NCI-H1092 treated with DMSO at 0.1 percent for 48 hours (cell line): ENCODE data around the gene PLAAT5.
"Not testable (repeated sequence)": the region's sequence is repeated elsewhere in the genome, so short reads cannot be mapped to it uniquely, and the experiment has no call there.

Experiments used
- DNase-seq: peaks from one replicate; lab custom pipeline; 2025; lab: John Stamatoyannopoulos, UW

PLAAT5 gene, protein sequence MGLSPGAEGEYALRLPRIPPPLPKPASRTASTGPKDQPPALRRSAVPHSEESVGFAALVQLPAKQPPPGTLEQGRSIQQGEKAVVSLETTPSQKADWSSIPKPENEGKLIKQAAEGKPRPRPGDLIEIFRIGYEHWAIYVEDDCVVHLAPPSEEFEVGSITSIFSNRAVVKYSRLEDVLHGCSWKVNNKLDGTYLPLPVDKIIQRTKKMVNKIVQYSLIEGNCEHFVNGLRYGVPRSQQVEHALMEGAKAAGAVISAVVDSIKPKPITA

DNA sequence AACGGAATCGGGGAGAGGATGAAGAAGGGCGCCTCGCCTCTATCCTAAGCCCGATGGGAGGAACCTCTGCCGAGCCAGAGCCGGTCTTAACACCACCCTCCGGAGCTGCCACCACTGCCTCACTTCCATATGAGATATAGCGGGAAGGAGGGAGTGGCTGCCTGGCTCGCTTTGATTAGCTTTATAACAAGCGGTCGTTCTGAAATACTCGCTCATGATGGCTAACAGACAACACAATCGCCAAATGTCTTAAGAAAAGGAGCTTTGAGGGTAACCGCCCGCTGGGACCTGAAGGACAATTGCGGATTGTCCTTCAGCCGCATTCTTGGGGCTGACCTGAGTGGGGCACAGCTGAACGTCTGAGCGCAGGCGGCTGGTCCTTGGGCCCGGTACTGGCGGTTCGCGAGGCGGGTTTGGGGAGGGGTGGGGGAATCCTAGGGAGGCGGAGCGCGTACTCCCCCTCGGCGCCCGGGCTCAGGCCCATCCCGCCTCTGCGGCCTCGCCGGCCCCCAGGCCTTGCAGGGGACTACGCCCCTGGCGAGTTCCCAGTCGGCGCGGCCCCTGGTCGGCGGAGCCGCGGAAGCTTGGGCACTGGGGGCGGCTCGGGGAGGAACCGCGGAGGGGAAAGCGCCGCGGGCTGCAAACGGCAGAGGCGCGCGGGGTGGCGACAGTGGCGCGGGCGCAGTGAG, at the start of gene PLAAT5:
Gene PLAAT5, minus strand, starts transcription at position 617 of the 689 bp plus-strand sequence. Its CDS starts 133 bp downstream, at position 484.
- DNase-seq = no peak

DNA sequence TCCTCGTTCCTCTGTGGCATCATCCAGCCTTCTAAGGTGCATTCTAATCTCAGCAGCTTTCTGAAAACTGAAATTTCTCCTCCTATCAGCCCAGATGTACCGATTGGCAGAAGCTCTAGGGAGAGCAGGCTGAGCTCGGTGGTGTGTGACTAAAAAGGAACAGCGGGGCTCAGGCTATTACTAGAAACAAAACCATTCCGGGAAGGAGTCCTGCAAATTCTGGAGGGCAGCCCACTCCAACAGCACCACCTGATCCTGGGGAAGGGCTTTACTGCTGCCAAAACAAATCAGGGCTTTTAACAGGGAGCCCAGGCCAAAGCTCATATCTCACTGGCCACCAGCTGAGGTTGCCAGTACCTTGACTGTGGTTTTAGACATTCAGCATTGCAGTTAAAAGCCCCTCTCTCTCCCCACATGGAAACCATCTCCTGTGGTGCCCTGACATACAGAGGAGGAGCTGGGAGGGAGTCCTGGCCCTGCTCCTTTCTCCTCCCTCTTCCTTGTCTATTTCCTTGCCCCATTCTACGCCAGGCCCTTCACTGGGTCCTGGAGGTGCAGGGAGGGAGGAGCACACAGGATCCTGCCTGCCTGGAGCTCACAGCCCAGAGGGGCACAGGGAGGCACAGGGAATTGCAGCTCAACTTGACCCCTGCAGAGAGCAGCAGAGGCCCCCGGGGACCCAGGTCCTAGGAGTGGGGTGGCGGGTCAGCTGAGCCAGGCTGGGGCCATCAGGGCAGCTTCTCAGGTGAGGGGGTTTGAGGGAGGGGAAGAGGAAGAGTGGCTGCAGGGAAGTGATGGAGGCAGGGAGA, 46.5 kb upstream of the PLAAT5 start:
- DNase-seq = peak; percentile 97

DNA sequence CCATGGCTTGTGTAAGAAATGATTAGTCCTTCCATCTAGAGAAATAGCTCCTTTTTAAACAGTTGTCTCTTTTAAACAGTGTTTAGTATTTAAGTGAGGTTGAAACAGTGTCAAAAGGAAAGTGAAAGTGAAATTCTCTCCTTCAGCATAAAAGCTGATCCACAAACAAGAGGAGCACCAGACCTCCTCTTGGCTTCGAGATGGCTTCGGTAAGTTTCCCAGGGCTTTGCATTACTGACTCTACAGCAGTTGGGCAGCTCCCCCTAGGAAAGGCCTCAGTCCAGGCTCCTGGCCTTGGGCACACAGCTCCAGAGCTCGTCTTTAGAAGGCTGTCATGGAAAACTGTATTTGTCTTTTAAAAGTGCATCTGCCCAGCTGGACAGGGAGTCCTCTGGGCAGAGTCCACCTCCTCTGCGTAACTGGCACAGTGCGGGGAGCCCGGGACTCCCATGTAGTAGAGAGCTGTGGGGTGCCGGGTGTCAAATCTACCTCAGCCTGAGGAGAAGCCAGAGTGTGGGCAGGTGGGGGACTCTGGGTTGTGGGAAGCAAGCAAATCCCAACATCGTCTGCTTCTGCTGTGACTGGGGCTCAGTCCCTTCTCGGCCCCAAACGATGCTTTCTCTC, 45.8 kb upstream of the PLAAT5 start, which contains the start of gene PLAAT4:
Gene PLAAT4, plus strand, starts transcription at position 140 of the 624 bp plus-strand sequence. Its CDS starts 61 bp downstream, at position 201.
- peak; percentile 85 for DNase-seq

DNA sequence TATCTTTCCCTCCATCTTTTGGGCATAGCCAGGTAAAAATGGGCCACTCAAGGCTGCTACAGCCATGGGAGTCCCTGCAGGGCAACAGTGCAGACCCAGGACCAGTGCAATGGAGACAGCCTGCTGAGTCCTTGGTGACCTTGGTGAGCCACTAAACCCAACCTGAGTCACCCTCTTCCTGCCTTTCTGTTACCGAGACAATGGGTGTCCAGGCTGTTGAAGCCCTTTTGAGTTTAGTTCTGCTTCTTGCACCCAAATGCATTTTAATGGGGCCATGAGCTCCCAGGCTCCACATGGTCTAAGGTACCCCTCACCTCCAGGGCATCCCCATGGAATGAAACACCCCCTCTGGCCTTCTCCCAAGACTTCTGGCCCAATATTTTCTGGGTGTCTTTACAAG, 44.8 kb upstream of the PLAAT5 start:
- DNase-seq = no peak

DNA sequence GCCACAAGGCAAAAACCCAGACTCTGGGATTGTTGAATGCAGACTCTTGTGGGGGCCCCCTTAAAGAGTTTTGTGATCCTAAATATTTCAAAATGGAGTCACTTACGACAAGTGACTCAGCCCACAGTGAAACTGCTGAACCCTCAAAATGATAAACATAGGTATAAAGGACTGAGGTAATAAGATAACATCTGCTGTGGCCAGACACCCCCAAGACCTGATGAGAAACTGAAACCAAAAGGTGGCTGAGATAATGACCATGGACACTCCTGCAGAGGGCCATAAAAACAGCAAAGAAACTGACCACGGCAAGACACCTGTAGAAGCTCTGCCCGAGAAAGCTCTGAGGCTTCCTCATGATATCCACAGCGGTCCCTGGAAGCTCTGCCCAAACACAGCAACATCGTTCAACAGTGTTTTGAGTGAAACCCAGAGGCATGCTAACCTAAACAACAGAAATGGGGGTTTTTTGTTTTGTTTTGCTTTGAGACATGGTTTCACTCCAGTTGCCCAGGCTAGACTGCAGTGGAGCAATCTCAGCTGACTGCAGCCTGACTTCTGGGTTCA, 44.0 kb upstream of the PLAAT5 start:
- DNase-seq = no peak

DNA sequence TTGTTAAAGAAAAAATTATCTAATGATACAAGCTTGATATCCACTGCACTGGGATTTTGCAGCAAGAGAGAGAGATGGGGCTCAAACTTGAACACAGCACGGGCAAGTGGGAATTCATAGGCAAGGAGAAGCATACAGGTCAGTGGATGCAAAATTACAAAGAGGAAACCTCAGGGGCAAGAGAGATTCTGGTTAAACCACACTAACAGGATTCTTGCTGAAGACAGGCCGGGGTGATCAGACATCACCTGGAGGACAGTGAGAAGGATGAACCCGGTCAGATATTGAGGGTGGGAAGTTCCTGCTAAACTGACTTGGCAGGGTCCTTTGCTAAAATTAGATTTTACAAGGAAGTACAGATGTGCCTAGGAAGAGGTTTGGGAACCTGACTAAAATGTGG, 43.1 kb upstream of the PLAAT5 start:
- no peak for DNase-seq

DNA sequence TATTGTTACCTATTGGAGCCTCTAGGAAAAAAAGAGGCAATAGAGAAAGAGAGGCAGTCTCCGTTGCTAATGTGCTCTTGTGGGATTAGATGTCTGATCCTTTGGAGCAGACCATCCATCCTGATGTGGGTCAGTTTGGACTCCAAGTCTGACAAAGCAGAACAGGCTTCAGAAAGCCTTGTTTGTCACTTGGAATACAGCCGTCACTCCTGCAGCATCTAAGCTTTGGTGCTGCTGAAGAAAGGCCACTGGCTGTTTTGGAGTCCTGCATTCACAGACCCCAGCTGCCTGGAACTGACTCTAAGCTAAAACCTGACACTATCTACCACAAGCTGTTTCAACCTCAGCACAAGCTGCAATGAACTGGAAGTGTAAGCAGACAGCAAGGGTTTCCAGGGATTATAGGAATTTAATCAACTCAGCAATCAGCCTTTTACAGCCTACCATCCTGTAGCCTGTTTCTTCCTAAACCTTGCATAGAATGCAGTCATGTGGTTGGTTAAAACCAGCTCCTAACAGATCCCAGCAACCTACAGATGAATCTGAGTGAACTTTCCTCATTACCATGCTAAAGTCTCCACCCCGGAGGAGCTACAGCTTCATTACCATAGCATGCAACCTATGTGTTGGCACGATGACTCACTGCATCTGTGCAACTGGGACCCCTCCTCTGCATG, 42.0 kb upstream of the PLAAT5 start:
- DNase-seq = no peak

DNA sequence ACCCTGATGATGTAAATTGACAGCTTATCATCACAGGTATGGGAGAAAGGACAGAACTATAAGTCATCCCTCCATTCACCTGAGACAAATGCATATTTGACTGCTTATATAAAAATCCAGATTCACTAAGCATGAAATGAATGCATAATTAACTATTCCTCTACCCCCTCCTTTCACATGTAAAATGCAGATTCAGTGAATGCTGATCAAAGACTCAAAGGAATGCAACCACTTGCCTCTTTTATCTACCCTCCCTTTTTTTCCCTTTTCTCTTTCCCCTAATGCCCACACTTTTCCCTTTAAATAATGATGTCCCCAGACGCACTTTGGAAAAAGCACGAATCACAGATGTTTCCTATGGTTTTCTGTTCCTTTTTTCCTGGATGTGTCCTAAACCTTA, 41.1 kb upstream of the PLAAT5 start:
- DNase-seq = no peak

DNA sequence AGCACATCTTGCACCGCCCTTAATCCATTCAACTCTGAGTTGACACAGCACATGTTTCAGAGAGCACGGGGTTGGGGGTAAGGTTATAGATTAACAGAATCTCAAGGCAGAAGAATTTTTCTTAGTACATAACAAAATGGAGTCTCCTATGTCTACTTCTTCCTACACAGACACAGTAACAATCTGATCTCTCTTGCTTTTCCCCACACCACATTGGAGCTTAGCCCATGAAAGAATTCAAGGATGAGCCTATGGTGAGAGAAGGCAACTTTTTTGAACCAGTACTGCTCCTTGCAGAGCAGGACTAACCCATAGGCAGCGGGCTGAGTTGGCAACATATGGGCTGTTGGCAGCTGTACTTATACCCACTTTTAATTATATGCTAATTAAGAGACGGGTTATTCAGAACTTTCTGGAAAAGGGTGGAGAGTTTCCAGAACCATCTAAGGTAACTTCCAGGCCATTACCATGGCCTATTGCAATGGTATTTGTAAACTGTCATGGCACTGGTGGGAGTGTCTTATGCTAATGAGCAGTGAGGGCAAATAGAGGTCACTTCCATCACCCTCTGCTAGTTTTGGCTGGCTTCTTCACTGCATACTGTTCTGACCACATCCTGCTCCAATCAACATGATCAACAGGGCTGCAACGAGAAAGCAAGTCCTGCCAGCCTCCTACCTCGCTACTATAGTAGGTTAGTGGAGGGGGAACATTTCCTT, 40.3 kb upstream of the PLAAT5 start:
- not testable (repeated sequence) for DNase-seq

DNA sequence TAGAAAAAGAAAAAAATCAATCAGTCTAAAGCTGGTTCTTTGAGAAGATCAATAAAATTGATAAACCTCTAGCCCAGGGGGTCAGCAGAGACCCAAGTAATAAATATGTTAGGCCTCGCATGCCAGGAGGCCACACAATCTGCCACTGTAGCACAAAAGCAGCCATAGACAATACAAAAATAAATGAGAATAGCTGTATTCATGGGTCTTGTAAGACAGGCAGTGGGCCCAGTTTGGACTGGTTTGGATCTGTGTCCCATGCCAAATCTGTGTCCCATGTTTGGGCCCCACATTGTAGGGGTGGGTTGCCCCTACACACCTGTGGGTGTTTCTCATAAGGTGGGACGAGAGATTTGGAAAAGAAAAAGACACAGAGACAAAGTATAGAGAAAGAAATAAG, 39.1 kb upstream of the PLAAT5 start:
- DNase-seq = no peak

DNA sequence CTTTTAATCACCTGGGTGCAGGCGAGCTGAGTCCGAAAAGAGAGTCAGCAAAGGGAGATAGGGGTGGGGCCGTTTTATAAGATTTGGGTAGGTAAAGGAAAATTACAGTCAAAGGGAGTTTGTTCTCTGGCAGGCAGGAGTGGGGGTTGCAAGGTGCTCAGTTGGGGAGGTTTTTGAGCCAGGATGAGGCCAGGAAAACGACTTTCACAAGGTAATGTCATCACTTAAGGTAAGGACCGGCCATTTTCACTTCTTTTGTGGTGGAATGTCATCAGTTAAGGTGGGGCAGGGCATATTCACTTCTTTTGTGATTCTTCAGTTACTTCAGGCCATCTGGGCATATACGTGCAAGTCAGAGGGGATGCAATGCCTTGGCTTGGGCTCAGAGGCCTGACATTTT, 38.4 kb upstream of the PLAAT5 start:
- not testable (repeated sequence) for DNase-seq

DNA sequence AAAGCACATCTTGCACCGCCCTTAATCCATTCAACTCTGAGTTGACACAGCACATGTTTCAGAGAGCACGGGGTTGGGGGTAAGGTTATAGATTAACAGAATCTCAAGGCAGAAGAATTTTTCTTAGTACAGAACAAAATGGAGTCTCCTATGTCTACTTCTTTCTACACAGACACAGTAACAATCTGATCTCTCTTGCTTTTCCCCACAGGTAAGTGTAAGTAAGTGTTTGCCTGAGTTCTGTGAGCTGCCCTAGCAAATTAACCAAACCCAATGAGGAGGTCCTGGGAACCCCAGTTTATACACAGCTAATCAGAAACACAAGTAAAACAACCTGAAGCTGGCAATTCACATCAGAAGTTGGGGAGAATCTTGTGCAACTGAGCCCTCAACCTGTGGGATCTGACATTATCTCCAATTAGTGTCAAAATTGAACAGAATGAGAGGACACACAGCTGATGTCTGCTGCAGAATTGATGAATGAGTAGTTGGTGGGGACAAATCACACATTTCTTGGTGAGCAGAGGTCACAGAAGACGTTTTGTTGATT, 37.8 kb upstream of the PLAAT5 start:
- not testable (repeated sequence) for DNase-seq

DNA sequence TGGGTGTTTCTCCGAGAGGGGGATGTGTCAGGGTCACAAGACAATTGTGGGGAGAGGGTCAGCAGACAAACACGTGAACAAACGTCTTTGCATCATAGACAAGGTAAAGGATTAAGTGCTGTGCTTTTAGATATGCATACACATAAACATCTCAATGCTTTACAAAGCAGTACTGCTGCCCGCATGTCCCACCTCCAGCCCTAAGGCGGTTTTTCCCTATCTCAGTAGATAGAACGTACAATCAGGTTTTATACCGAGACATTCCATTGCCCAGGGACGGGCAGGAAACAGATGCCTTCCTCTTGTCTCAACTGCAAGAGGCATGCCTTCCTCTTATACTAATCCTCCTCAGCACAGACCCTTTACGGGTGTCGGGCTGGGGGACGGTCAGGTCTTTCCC, 37.2 kb upstream of the PLAAT5 start:
- not testable (repeated sequence) for DNase-seq

DNA sequence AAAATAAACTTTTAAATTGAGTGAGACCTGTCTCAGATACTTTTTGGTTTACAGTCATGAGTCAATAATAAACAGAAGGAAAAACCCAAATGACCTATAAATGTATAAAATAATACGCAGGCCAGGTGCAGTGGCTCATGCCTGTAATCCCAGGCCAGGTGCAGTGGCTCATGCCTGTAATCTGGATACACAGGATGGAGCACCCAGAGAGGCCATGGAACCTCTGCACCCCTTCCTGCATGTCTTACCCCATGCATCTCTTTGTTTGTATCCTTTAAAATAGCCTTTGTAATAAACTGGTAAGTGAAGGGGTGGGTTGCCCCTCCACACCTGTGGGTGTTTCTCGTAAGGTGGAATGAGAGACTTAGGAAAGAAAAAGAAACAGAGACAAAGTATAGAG, 36.7 kb upstream of the PLAAT5 start:
- no peak for DNase-seq

DNA sequence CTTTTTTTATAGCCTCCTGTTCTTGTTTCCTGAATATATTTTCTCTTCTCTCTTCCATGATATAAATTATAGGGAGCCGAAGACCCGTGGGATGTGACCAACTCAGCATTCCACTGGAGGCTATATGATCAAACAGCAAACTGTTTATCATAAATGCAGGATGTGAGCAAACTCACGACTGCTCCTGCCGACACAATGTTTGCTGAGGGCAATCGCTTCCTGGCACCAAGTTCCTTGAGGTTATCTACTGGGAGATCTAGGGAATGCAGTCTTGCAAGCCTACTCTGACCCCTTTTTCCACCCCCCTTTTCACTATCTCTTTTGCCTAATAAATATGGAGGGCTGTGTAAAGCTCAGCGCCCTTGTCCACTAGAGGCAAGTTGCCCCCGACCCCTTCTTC, 32.2 kb upstream of the PLAAT5 start:
- DNase-seq = no peak

DNA sequence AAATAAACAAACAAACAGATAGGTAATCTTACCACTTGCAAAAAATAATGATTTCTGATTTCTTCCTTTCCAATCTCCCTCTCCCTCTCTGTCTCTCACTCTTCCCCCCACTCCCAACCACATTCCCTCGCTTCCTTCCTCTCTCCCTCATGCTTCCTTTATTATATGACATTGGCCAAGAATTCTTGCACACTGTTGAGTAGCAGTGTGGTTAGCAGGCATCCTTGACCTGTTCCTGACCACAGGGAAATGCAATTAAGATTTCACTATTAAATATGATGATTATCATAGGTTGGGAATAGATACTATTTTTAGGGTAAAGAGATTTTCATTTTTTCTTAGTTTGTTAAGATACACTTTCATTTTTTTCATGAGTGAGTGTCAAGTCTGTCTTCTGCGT, 30.9 kb upstream of the PLAAT5 start:
- no peak for DNase-seq

DNA sequence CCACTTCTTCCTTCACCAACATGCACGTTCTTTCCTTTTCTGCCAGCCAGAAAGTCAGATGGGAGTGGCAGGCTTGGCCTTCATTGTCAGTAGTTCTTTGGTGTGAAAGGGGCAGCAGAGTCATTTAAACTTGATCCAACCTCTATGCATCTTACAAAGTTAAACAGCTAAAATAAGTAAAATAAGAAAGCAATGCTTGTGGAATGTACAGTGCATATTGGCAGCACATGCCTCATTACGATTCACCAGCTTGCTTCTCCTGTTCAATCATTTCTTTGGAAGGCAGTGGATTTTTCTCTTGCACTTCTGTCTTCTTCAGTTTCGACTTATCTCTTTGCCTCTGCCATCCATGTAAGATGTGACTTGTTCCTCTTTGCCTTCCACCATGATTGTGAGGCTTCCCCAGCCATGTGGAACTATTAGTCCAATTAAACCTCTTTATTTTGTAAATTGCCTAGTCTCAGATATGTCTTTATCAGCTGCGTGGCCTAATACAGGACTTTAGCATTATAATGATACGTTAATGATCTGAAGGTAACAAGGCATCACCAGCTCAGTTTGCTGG, 29.7 kb upstream of the PLAAT5 start:
- no peak for DNase-seq

DNA sequence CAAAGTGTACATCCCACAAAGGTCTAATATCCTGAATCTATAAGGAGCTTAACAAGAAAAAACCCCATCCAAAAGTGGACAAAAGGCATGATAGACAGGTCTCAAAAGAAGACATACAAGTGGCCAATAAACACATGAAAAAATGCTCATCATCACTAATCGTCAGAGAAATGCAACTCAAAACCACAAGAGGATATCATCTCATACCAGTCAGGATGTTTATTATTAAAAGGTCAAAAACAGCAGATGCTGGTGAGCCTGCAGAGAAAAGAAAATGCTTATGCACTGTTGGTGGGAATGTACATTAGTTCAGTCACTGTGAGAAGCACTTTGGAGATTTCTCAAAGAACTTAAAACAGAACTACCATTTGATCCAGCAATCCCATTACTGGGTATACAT, 27.6 kb upstream of the PLAAT5 start:
- no peak for DNase-seq

DNA sequence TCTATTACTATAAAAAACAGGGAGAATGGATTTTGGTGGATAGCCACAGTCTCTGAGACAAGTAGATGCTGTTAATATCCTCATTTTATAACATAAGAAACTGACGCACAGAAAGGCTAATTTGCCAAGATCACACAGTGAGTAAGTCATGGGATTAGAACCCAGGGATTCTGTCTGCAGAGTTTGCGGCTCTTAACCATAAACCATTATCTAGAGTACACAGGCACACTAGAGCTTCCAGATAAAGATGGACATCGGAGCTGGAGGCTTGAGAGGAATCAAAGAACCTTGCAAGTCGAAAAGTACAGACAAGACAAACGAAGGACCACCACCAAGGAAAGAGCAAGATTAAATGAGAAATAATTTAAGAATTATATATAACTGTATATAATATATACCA, 26.2 kb upstream of the PLAAT5 start:
- DNase-seq = no peak

DNA sequence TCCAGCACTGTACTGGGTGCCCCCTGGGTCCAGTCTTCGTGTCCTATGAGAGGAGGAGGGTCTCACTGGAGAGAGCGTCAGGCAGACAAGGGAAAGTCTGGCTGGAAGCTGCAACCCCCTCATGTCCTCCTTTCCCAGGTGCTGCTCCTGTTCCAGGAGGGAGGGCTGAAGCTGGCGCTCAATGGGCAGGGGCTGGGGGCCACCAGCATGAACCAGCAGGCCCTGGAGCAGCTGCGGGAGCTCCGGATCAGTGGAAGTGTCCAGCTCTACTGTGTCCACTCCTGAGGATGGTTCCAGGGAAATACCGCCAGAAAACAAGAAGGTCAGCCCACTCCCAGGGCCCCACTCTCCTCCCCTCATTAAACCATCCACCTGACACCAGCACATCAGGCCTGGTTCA, 25.1 kb upstream of the PLAAT5 start:
- no peak for DNase-seq
